Germinal center (tissue), 1 donor: ENCODE results near the gene HTRA2.
A peak's percentile ranks its signal among the peaks of the same experiment; 100 is the strongest.

Source experiments
- DNase-seq: peaks from one replicate; pipeline ENCODE4 v3.0.0; 2012; ENCODE audit warnings: mixed read lengths, low spot score

Gene HTRA2

GRCh38 chr2:74500578-74500946, 29.2 kb upstream of the HTRA2 start:
- DNase-seq = no peak

GRCh38 chr2:74501335-74502071, 28.2 kb upstream of the HTRA2 start:
- DNase-seq = no peak

DNA sequence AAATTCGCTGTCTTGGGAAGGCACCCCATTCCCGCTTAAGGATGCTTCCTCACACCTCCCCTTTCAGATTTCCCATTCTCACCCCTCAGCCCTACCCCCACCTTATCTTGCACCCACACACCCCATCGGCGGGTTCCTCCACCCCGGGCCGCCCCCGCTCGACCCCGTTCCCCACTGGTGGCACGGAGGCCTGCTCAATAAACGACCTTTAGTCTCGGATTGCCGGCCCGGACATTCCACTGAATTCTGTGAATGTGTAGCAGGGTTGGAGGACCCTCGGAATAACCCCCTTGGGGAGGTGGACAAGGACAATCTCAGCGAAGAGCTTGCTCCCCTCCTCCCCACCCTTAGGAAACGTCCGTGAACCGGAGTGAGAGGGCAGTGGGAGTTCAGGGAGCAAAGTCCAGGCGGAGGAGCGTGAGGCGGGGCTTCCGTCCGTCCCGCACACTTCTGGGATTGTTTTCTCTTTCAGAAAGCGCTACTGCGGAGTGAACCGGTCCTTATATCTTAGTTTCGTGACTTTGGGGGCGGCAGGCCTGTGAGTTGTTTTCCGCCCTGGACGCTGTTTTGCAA, 27.5 kb upstream of the HTRA2 start:
- DNase-seq = no peak

DNA sequence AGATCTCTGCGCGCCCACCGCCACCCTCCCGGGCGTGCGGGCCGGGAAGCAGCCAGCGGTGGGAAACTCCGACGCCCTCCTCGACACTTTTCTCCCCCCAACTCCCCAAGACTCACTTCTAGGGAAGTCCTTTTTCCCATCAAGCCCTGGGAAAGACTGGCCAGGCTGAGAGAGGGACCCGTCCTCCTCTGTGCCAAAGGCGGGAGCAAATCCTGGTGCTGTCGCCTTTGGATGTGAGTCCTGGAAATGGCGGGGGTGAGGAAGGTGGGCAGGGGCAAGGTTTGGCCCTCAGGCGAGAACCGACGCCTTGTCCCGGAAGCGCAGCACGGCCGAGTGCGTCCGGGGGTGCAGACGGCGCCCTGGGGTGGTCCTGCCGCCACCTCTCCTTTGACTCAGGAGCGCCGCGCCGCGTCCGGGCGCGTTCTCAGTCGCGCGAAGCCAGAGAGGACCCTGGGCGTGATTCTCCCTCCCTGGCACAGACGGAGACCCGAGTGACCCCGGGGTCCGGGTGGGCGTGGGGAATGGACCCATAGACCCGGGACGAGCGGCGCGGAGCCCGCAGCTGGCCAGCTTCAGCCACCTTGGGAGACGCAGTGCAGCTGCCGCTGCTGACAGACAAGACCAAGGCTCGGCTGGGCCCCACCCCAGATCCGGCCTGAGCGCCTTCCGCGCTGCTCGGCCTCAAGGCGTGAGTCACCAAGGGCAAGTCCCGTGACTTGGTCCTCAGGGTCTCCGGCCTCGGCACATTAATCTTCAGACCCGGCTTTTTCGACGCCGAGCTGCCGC, 26.8 kb upstream of the HTRA2 start:
- no peak for DNase-seq

GRCh38 chr2:74503506-74504475, 25.9 kb upstream of the HTRA2 start:
- DNase-seq = no peak

GRCh38 chr2:74504591-74504990, 25.1 kb upstream of the HTRA2 start:
- no peak for DNase-seq

DNA sequence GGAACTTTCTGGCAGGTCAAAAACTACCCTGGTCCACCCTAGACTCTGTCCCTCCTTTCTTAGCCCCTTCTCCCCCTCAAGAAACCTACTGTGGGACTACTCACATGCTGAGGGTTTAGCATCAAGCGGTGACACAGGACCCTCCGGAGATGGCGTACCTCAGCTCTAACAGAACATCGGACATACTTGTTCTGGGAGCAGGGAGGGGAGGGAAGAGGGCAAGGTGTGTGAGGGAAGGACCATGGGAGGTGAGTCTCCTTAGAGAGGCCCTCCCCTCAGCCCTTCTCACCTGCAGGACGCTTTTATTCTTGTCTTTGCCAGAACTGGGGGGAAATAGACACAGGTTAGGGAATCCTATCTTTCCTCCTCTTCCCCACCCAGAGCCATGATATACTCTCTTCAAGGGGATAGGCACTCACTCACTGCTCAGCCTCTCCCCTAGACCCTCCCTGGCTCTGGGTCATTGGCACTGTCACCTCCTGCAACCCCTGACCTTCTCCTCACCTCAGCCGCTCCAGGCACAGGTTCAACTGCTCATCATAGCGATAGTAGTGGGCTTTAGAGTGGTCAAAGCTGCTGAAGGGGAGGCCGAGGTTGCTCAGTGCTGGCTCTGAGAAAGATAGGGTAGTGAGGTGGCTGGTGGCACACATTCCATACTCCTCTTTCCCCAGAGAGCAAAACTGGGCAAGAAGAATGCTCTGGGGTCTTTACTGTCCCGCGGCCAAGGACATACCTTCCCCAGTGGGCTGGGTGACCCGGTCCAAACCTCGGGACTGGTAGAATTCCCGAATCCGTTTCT, 24.1 kb upstream of the HTRA2 start:
- DNase-seq = no peak

DNA sequence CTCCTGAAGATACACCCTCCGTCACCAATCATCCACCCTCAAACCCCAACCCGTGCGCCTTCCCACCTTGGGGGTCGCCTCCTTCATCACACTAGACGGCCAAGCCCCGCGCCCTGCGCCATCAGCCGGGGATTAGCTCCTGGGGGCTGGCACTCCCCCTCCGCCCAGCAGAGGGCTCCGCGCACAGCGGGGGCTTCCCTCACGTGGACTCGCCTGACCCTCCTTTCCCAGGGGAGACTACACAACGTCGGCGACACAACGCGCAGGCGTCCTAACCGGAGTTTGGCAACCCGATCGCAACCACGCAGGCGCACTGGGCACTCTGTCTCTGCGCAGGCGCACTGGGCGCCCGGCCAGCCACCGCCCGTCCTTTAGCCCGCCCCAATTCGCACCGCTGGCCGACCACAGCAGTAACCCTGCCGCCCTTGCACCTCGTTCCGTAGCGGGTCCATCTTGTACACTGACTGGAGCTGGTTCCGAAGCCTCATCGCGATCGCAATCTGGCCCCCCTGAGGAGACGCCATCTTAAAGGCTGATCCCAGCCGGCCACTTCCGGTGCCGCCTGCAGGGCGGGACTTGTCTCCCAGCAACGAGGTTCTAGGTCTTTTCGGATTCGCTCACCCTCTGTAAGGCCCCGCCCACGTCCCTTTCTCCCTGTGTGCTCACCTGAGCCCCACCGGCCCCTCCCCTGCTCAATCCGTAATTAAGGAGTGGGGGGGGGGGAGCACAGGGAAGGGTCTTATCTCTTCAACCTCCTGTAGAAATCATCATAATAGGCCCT, 22.4 kb upstream of the HTRA2 start, which contains the start of gene PCGF1:
TSS of gene PCGF1 (minus strand) at position 551 of the 781 bp plus-strand sequence. CDS start at position 524, 27 bp downstream.
- DNase-seq = peak; percentile 96

DNA sequence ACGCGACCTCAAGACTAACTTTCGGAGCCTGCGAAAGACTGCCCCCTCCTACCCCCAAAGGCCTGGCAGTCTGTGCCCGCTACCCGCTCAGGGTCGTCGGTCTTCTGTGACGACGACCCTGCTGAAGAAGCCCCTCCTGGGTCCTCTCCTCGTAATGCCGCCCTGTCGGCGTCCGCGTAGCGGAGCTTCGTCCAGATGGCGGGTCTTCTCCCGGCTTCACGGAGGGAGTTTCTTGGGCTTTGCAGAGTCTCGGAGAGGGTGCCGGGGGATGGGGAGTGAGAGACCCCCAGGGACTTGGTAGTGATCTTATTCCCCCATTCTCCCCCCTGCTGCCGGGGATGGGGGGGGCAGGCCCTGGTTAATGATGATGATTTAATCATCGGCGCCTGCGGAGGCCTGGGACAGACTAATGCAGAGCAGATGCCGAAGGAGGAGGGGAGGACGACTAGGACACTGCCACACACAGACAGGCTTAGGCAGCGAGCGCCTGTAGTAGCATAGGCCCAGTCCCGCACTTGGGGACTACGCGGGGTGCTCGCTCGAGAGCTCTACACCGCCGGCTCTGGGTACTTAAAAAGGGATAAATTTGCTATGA, 21.7 kb upstream of the HTRA2 start:
- no peak for DNase-seq

- no peak for DNase-seq
Measured at GRCh38 chr2:74510272-74510671, 19.5 kb upstream of the HTRA2 start.

DNA sequence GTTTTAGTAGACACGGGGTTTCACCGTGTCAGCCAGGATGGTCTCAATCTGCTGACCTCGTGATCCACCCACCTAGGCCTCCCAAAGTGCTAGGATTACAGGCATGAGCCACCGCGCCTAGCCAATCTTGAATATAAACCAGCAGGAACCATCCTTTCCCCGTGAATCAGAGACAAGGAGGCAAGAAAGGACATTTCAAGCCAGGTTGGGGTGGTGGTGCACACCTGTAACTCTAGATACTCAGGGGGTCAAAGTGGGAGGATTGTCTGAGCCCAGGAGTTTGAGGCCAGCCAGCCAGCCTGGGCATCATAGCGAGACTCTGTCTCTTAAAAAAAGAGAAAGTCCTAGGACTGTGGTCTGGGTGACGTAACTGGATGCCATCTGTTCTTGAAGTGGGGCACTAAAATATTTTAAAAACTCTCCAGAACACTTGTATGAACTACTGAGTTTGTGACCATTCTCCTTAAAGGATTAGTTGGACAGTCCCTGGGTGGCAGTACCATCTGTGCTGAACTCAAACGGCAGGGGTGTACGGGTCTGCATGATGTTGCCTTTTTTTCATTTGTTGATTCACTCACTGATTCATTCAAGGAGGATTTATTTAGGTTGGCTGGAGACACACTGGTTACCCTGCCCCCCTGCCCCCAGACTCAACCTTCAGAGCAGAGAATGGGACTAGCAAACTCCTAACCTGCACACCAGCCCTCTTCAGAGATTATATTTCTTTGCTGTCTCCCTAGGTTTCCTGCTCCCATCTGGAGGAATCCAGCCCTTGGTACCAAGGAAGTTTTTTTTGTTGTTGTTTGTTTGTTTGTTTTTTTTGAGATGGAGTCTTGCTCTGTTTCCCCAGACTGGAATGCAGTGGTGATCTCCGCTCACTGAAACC, 18.4 kb upstream of the HTRA2 start:
- DNase-seq = no peak

DNA sequence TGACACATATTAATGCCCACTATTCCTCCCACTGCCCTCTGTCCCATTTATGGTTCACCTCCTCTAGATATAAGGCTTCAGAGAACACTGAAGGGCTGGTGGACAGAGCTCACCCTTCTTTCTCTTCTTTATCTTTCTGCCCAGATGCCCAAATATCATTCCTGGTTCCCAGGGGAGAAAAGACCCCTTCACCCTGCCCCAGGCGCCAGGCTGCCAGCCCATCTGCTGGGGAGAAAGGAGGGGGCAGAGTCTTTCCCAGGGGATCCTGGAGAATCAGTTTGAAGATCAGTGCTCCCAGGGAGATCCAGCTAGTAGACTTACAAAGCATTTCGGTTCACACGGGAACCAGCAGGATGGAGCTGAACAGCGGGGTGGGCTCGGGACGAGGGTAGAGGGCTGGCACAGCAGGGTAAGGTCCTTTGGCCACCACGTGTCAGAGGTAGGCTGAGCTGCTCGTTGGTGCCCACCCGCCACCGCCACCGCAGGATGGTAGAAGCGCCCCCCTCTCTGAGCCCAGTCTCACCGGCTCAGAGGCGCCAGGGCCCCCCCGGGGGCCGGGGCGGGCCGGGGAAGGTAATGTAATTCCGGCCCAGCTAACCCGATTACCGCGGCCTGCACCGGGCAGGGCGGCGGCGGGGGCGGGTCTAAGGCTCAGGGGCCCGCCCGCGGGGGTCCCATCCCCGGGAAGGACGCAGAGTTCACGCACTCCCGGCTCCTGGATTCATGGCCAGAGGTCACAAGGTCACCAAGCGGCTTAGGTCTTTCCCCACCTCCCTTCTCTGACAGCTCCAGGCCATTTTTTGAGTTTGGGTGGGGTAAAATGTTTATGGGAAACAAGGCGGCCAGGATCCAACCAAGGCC, 16.8 kb upstream of the HTRA2 start:
- DNase-seq = no peak

DNA sequence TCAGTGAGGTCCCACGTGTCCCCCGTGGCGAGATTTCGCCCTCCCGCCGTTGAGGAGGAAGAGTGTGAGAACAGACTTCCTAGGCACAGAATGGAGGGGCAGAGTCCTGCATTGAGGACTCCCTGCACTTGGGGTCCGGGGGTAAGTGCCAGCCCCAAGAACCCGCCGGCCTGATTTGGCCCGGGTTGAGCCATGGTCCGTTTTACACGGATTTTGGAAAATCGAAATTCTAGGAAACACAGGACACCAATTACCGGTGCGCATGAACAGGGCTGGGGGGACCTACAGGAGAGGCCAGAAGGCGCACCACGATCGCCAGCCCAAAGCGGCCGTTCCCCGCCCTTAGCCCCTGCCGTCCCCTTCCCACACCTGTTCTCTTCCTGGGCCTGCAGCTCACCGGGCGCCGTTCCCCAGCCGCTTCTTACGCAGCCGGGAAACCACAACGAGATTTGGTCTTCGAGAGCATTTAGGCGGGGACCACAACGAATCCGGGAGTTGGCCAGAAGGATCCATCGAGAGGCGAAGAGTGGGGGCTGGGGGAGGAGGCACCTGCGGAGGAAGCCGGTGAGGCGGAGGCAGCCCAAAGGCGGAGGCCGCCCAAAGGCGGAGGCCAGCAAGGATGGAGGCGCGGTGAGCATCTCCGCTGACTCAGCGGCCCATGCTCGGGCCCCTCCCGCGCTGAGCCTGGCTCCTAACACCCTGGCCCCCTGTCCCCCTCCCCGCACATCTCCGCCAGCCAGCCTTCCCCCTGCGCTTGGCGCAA, 15.9 kb upstream of the HTRA2 start:
- DNase-seq = no peak

GRCh38 chr2:74514368-74515270, 15.1 kb upstream of the HTRA2 start, which contains the start of gene TLX2:
TSS of gene TLX2 (plus strand) at chr2:74514450. CDS start at chr2:74514807, 357 bp downstream.
- no peak for DNase-seq

DNA sequence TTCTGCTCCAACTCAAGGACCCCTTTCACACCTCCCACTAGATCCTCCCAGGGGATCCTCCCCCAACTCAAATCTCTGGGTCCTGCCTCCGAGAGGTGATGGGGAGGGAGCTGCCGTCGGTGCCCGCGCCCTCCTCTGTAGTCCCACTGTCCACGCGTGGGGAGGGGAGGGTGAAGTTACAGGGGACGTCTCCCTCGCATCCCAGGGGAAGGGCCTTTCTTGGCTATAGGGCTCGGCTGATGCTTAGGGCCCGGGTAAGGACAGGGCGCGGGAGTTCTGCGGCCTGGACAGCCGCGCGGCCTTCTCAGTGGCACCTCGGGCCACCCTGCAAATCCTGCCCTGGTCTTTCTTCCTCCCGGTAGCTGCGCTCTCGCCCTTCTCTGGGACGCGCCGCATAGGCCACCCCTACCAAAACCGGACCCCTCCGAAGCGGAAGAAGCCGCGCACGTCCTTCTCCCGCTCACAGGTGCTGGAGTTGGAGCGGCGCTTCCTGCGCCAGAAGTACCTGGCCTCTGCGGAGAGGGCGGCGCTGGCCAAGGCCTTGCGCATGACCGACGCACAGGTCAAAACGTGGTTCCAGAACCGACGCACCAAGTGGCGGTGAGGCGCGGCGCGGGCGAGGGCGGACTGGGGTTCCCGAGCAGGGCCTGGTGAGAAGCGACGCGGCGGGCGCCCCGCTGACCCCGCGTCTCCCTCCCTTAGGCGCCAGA, 14.3 kb upstream of the HTRA2 start:
- no peak for DNase-seq
